Coronary artery (tissue), 2 donors: ENCODE data around the gene GNGT1.

Experiments used
- DNase-seq: peaks from one replicate; pipeline ENCODE4 v3.0.0-alpha.2; 2017; ENCODE audit warnings: low spot score
- H3K27ac ChIP-seq, 2 donors: fragments of 200-600 bp; sonication (generic); one replicate each; pipeline ENCODE4 v1.5.1; 2016 to 2019
- H3K4me3 ChIP-seq: fragments of 200-600 bp; sonication (generic); 2 replicates; pipeline ENCODE4 v1.5.1; 2016; ENCODE audit warnings: mild to moderate bottlenecking, moderate library complexity
- TF ChIP-seq, protein P1 (sequence below): fragments of 200-600 bp; sonication (generic); IDR thresholded peaks from one replicate; pipeline ENCODE4 v1.5.1; 2019; ENCODE audit warnings: antibody characterized with exemption

Gene GNGT1

DNA sequence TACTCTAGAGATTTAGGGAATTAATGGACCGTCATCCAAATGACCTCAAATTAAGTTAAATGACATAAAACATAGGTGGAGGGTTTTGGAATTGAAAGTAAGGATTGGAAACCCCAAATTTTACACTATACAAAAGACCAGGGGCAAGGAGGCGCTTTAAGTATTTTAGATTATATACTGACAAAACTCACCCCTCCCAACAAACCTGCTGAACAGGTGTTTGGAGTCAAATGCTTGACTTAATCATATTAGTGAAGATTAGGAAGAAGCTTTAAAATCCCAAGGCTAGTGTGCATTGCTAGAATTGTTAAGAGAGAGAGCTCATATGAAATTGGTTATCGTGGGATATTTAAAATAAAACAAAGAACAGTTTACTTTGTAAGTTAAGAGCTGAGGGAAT lies at the start of gene GNGT1:
GNGT1 (plus strand) TSS at position 301 of the 400 bp plus-strand sequence. CDS start 180 bp downstream, outside the sequence.
- no peak for DNase-seq
- no peak within 1 kb of the TSS for H3K4me3 ChIP-seq
- TF ChIP-seq, protein P1, sequence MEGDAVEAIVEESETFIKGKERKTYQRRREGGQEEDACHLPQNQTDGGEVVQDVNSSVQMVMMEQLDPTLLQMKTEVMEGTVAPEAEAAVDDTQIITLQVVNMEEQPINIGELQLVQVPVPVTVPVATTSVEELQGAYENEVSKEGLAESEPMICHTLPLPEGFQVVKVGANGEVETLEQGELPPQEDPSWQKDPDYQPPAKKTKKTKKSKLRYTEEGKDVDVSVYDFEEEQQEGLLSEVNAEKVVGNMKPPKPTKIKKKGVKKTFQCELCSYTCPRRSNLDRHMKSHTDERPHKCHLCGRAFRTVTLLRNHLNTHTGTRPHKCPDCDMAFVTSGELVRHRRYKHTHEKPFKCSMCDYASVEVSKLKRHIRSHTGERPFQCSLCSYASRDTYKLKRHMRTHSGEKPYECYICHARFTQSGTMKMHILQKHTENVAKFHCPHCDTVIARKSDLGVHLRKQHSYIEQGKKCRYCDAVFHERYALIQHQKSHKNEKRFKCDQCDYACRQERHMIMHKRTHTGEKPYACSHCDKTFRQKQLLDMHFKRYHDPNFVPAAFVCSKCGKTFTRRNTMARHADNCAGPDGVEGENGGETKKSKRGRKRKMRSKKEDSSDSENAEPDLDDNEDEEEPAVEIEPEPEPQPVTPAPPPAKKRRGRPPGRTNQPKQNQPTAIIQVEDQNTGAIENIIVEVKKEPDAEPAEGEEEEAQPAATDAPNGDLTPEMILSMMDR, result no peak
- H3K27ac ChIP-seq, result no peak within 1 kb of the TSS

DNA sequence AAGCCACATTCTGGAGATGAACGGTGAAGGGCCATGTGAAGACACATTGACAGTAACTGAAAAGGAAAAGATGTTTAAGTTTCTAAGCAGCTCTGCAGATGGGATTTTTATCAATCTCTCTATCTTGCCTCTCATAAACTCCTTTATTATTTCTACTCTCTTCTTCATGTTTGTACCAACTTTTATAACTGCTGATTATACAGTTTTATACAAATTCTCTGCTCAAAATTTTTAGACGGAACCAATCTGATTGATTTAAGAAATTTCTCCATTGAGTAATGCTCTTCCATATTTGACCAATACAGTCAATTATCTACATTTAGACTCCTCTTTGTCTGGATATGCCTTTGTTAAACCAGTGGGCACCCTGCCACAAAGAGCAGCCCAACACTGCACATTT lies 47.5 kb upstream of the GNGT1 start:
- TF ChIP-seq, protein P1, result no peak
- no peak overlapping the region for H3K4me3 ChIP-seq
- no peak for DNase-seq
- H3K27ac ChIP-seq, result no peak overlapping the region

DNA sequence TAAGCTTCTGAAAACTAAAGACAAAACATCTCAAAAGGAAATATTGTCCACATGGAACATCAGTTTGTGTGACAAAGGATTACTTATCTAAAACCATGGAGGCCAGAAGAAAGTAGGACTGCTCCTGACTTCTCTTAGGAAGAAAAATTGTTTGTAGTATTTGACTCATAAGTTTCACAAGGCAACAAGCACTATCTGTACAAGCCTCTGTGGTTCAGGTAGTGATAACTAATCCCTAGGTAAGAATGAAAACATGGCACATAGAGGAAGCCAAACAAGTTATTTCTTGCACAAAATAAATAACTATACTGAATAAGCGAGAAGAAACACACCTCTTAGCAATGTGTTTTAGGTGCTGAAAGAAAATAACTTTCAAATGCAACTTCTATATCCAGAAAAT lies 46.1 kb upstream of the GNGT1 start:
- TF ChIP-seq, protein P1, result no peak
- no peak overlapping the region for H3K4me3 ChIP-seq

DNA sequence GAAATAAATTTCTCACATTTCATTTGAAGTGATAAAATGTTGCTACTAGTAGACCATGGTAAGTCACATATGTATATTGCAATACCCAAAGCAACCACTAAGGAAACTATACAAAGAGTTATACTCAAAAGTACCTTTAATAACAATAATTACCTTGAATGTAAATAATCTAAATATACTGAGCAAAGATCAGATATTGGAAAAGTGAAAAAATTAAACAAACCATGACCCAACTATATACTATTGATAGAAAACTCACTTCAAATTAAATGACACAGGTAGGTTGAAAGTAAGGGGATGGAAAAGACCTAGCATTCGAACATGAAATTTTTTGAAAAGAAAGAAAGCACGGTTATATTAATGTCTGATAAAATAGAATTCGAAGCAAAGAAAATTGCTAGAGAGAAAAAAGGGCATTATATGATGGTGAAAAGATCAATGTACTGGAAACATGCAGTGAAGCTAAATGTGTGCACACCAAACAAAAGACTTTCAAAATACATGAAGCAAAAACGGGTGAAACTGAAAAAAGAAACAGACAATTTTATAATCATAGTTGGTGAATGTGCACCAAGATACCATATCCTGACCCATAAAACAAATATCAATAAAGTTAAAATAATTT lies 44.9 kb upstream of the GNGT1 start:
- H3K27ac ChIP-seq, result no peak overlapping the region
- no peak overlapping the region for H3K4me3 ChIP-seq
- TF ChIP-seq, protein P1, result no peak
- DNase-seq, result no peak

More for the DNA sequence above, 46.1 kb upstream of the GNGT1 start:
- DNase-seq, result no peak
- H3K27ac ChIP-seq, result no peak overlapping the region

DNA sequence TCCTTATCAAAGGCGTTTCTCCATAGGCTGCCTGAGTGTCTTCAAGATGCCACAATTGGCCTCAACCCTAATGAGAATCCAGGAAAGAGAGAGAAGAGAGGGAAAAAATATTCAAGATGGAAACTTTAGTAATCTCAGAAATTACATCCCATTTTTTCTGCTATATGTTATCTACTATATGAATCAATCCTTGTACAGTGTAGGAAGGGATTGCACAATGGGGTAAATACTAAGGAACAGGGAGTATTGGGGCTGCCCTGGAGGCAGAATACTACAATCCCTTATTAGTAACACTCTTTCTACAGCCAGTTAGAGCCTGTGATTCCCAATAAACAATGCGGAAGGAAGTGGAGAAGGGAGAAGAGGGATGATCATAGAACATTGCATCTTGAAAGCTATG lies 43.7 kb upstream of the GNGT1 start:
- DNase-seq, result no peak
- H3K4me3 ChIP-seq, result no peak overlapping the region
- H3K27ac ChIP-seq, result no peak overlapping the region
- TF ChIP-seq, protein P1, result no peak

DNA sequence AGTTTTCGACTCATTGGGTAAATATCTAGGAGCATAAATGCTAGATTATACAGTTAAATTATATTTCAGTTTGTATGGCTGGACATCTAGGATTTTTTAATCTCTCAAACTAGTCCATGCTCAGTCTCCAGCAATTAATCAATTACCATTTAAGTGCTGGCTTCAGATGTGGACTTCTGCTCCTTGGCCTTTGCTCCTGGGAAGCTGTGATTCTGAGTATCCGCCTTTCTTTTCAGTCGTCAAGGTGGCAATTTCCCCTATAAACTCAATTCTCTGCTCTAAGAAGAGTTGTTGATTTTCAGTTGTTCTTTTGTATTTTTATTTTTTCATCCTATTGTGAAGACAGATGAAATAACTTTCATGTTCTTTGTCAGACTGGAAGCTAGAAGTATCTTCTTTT lies 39.5 kb upstream of the GNGT1 start:
- Histone ChIP-seq H3K27ac (no peak overlapping the region), H3K4me3 (no peak overlapping the region)
- TF ChIP-seq, protein P1, result no peak
- DNase-seq, result no peak

DNA sequence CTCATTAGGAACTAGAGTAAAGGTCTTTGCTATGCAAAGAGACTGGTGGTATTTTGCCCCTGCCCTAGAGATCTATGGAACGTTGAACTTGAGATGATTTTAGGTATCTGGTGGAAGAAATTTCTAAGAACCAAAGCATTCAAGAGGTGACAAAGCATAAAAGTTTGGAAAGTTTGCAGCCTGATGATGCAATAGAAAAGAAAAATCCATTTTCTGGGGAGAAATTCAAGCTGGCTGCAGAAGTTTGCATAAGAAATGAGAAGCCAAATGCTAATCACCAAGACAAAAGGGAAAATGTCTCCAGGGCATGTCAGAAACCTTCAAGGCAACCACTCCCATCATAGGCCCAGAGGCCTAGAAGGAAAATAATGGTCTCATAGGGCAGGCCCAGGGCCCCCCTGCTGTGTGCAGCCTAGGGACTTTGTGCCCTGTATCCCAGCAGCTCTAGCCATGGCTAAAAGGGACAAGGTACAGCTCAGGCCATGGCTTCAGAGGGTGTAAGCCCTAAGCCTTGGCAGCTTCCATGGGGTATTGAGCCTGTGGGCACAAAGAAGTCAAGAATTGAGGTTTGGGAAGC lies 32.3 kb upstream of the GNGT1 start:
- TF ChIP-seq, protein P1, result no peak
- DNase-seq, result no peak
- H3K4me3 ChIP-seq, result no peak overlapping the region

More for the DNA sequence above, 32.3 kb upstream of the GNGT1 start:
- H3K27ac ChIP-seq, result no peak overlapping the region
